GM12878 (cell line): ENCODE measurements around the gene RFX1. TPM values are rescaled to one million over a fixed set of nuclear protein-coding genes. Genes with fewer than 3 reads are reported as not detected.

ENCODE experiments used
- ATAC-seq: fragments of 200-7000 bp; cut with Tn5 transposase; 3 replicates; pipeline ENCODE4 v1.9.1; 2020; ENCODE audit warnings: mild to moderate bottlenecking, moderate library complexity
- BruUV-seq: library from RNA; stranded (reverse); fragments of 400-500 nt; replicated peaks from 2 replicates; lab custom pipeline; 2021; lab: Mats Ljungman, UMichigan
- CTCF ChIA-PET: fragments of 300-600 bp; sonication (Branson Sonifier 250); formaldehyde crosslinking; extraction: SDS; loops from one replicate; lab custom pipeline; 2021; ENCODE audit warnings: inconsistent platforms; lab: Yijun Ruan, JAX
- POLR2A ChIA-PET: fragments of 350-600 bp; formaldehyde crosslinking; extraction: SDS; loops from one replicate; lab custom pipeline; 2021; ENCODE audit warnings: inconsistent platforms; lab: Charles Lee
- RAD21 ChIA-PET: fragments of 300-600 bp; sonication (Branson Sonifier 250); formaldehyde crosslinking; loops from one replicate; lab custom pipeline; 2023; ENCODE audit warnings: antibody characterized with exemption; ENCODE audit not compliant: unreplicated experiment; lab: Charles Lee
- SMC1A ChIA-PET: fragments of 300-600 bp; sonication (Branson Sonifier 250); formaldehyde crosslinking; loops from one replicate; lab custom pipeline; 2023; ENCODE audit not compliant: unreplicated experiment, uncharacterized antibody; lab: Charles Lee
- DNase-seq: peaks from one replicate; pipeline ENCODE4 v3.0.0-alpha.2; 2011; ENCODE audit warnings: low read depth, low spot score
- FAIRE-seq: peaks from 3 replicates; lab custom pipeline; 2011; peaks lifted over from hg19 to GRCh38; lab: Jason Lieb, UNC
- H2AFZ ChIP-seq: 2 replicates; pipeline ENCODE4 v1.6.0; 2011; ENCODE audit warnings: low read depth, low read length, control low read depth; ENCODE audit not compliant: control insufficient read depth
- H3K27ac ChIP-seq: 2 replicates; pipeline ENCODE4 v1.5.1; 2011; ENCODE audit warnings: control low read depth; ENCODE audit not compliant: control insufficient read depth, insufficient read depth
- H3K27me3 ChIP-seq, 2 experiments: replicated peaks in 1 of 2; 2 replicates each; pipeline versions ENCODE4 v1.6.0 to v1.6.1; 2011; ENCODE audit warnings: low read length in 1 of 2; ENCODE audit not compliant: control insufficient read depth in 2 of 2, insufficient read depth in 2 of 2
- H3K36me3 ChIP-seq, 2 experiments: 2 replicates each; pipeline ENCODE4 v1.5.1; 2011; ENCODE audit warnings: low read length in 1 of 2; ENCODE audit not compliant: control insufficient read depth in 2 of 2, insufficient read depth in 2 of 2
- H3K4me1 ChIP-seq: 2 replicates; pipeline ENCODE4 v1.6.1; 2011; ENCODE audit warnings: mild to moderate bottlenecking, low read length, moderate library complexity, mixed read lengths; ENCODE audit not compliant: control insufficient read depth, insufficient read depth
- H3K4me2 ChIP-seq: 2 replicates; pipeline ENCODE4 v1.6.0; 2011; ENCODE audit warnings: control low read depth; ENCODE audit not compliant: control insufficient read depth, insufficient read depth
- H3K4me3 ChIP-seq: fragments of 200-600 bp; sonication (generic); 2 replicates; pipeline ENCODE4 v1.5.1; 2016
- H3K79me2 ChIP-seq: 2 replicates; pipeline ENCODE4 v1.6.0; 2011; ENCODE audit warnings: low read length; ENCODE audit not compliant: control insufficient read depth, insufficient read depth
- H3K9ac ChIP-seq: 2 replicates; pipeline ENCODE4 v1.8.0; 2011; ENCODE audit warnings: low read length, control low read depth, mixed read lengths; ENCODE audit not compliant: control insufficient read depth, insufficient read depth
- H3K9me3 ChIP-seq: replicated peaks from 3 replicates; pipeline ENCODE4 v1.5.1; 2011; ENCODE audit warnings: mild to moderate bottlenecking, low read length; ENCODE audit not compliant: control insufficient read depth, insufficient read depth
- H4K20me1 ChIP-seq: 2 replicates; pipeline ENCODE4 v1.6.0; 2011; ENCODE audit not compliant: control insufficient read depth, insufficient read depth
- ATF3 ChIP-seq: IDR thresholded peaks from 2 replicates; pipeline ENCODE4 v1.6.1; 2011; ENCODE audit warnings: low read depth, mild to moderate bottlenecking, low read length, moderate library complexity, borderline replicate concordance; ENCODE audit errors: extremely low read depth
- BACH1 ChIP-seq: fragments of 450-650 bp; IDR thresholded peaks from 2 replicates; pipeline ENCODE4 v1.6.1; 2017; ENCODE audit warnings: mild to moderate bottlenecking, borderline replicate concordance
- BRCA1 ChIP-seq: IDR thresholded peaks from 2 replicates; pipeline ENCODE4 v1.6.1; 2011; ENCODE audit warnings: low read depth, low read length, improper control_type of control experiment
- CREB1 ChIP-seq: IDR thresholded peaks from 2 replicates; pipeline ENCODE4 v1.6.1; 2012; ENCODE audit warnings: low read depth, mild to moderate bottlenecking, inconsistent platforms
- DPF2 ChIP-seq: fragments of 450-650 bp; IDR thresholded peaks from 2 replicates; pipeline ENCODE4 v1.6.1; 2017; ENCODE audit warnings: mild to moderate bottlenecking
- E2F4 ChIP-seq: IDR thresholded peaks from 2 replicates; pipeline ENCODE4 v1.6.1; 2012; ENCODE audit warnings: low read depth, low read length, improper control_type of control experiment
- EP300 ChIP-seq, 2 experiments: fragments of 150-350 bp in 1 of 2; IDR thresholded peaks; 2 replicates each; pipeline ENCODE4 v1.6.1; 2011 to 2012; ENCODE audit warnings: low read depth in 2 of 2, low read length in 2 of 2, borderline replicate concordance in 1 of 2, improper control_type of control experiment in 1 of 2, inconsistent platforms in 1 of 2; ENCODE audit not compliant: control insufficient read depth in 1 of 2
- FOXM1 ChIP-seq: IDR thresholded peaks from 2 replicates; pipeline ENCODE4 v1.6.1; 2012; ENCODE audit warnings: low read depth, mild to moderate bottlenecking, inconsistent platforms, low read length, moderate library complexity
- NFIC ChIP-seq: IDR thresholded peaks from 2 replicates; pipeline ENCODE4 v1.6.1; 2012; ENCODE audit warnings: low read depth, mild to moderate bottlenecking, inconsistent platforms, low read length, moderate library complexity
- NR2C1 ChIP-seq: fragments of 450-650 bp; IDR thresholded peaks from 2 replicates; pipeline ENCODE4 v1.6.1; 2017; ENCODE audit warnings: antibody characterized with exemption, mild to moderate bottlenecking, moderate library complexity
- NRF1 ChIP-seq: conservative IDR thresholded peaks from 2 replicates; pipeline ENCODE4 v1.6.1; 2011; ENCODE audit warnings: mild to moderate bottlenecking, low read depth, low read length, improper control_type of control experiment
- PML ChIP-seq: IDR thresholded peaks from 2 replicates; pipeline ENCODE4 v1.6.1; 2012; ENCODE audit warnings: low read length, inconsistent platforms
- RBBP5 ChIP-seq: fragments of 200-600 bp; sonication (generic); conservative IDR thresholded peaks from 2 replicates; pipeline ENCODE4 v1.6.1; 2016
- SMAD5 ChIP-seq: IDR thresholded peaks from 2 replicates; pipeline ENCODE4 v1.6.1; 2016; ENCODE audit warnings: antibody characterized with exemption, low read depth
- SMARCA5 ChIP-seq: fragments of 450-650 bp; IDR thresholded peaks from 2 replicates; pipeline ENCODE4 v1.6.1; 2017; ENCODE audit warnings: mild to moderate bottlenecking
- SREBF1 ChIP-seq: IDR thresholded peaks from 2 replicates; pipeline ENCODE4 v1.6.1; 2012; ENCODE audit warnings: mild to moderate bottlenecking, low read length
- SREBF2 ChIP-seq: IDR thresholded peaks from 2 replicates; pipeline ENCODE4 v1.6.1; 2012; ENCODE audit warnings: mild to moderate bottlenecking, low read length
- YY1 ChIP-seq: IDR thresholded peaks from 2 replicates; pipeline ENCODE4 v1.6.1; 2011; ENCODE audit warnings: low read depth, mild to moderate bottlenecking, low read length
- WGBS: methylation state at CpG from one replicate; pipeline ENCODE4 v1.1.6; 2016; ENCODE audit warnings: low lambda C conversion rate; ENCODE audit not compliant: insufficient replicate concordance, insufficient coverage; ENCODE audit errors: missing lambda C conversion rate; 5-methylcytosine and 5-hydroxymethylcytosine counted together
- in situ Hi-C: fragments of 300-500 bp; cut with MboI; formaldehyde crosslinking; loops from 9 replicates; pipeline ENCODE4 v1.14.3; 2018; ENCODE audit warnings: mixed read lengths
- intact Hi-C: fragments of 100-400 bp; cut with micrococcal nuclease; formaldehyde crosslinking; loops from one replicate; pipeline ENCODE4 v1.14.2; 2022; ENCODE audit not compliant: unreplicated experiment
- polyA plus RNA-seq, 11 experiments: library from polyadenylated mRNA; depleted of rRNA in 4 of 11; unstranded in 6 of 11; stranded (reverse) in 5 of 11; fragments of >200 nt; fragmentation: Nextera tagmentation in 4 of 11; fragmentation: Illumina TruSeq in 1 of 11; extraction: Ambion mirVana in 4 of 11; extraction: Trizol in 1 of 11; gene quantifications; 1 replicate in 1 of 11; 2 replicates in 10 of 11; pipeline versions ENCODE4 v1.2.1 to v1.2.3, GENCODE V29; 2011 to 2016; ENCODE audit warnings: inconsistent platforms in 2 of 11, missing spikeins in 2 of 11, low read depth in 1 of 11
- total RNA-seq, 4 experiments: library from RNA; depleted of rRNA in 3 of 4; stranded (reverse); fragments of >200 nt in 3 of 4; fragmentation: Illumina TruSeq in 1 of 4; extraction: Trizol in 1 of 4; gene quantifications; 2 replicates each; pipeline versions ENCODE4 v1.2.1 to v1.2.3, GENCODE V29; 2013 to 2021
- TF ChIP-seq, protein P1 (sequence below): fragments of 450-650 bp; IDR thresholded peaks from 2 replicates; pipeline ENCODE4 v1.6.1; 2016; ENCODE audit warnings: mild to moderate bottlenecking, moderate library complexity, borderline replicate concordance

RFX1 gene
- total and polyA plus RNA-seq, 10 of the 15 experiments (the other 5 are each of a cell fraction or from before 2014, with no cell fraction given): 0.05 to 11.0 (median 1.5) TPM

- FAIRE-seq (no peak), DNase-seq (no peak), ATAC-seq (no peak)
- Histone ChIP-seq H3K9me3 (no peaks in the 10 kb centered on the region), H3K27me3 (no peaks in the 10 kb centered on the region), H3K36me3 (peaks cover 1 to 2% of the 10 kb centered on the region in 2 experiments; a peak in 3 of 4 replicates), H3K9ac (no peak overlapping the region), H4K20me1 (no peaks in the 10 kb centered on the region), H3K4me1 (no peaks in the 10 kb centered on the region), H3K4me2 (no peak overlapping the region), H2AFZ (no peak overlapping the region), H3K79me2 (no peaks in the 10 kb centered on the region), H3K4me3 (no peak overlapping the region), H3K27ac (no peak overlapping the region)
- ChIA-PET CTCF (no interaction called here), SMC1A (interaction anchor here (1.4 kb wide), 1 partner anchor 117 kb away, joined by 3 read pairs; no protein-coding TSS in a partner anchor), RAD21 (interaction anchor here (0.6 kb wide), 1 partner anchor 117 kb away, joined by 3 read pairs; no protein-coding TSS in a partner anchor), POLR2A (no interaction called here)
- TF ChIP-seq E2F4 (no peak), BACH1 (no peak), DPF2 (no peak), YY1 (no peak), FOXM1 (no peak), SREBF1 (no peak), NR2C1 (no peak), NFIC (no peak), SREBF2 (no peak), NRF1 (no peak), CREB1 (no peak), PML (no peak), ATF3 (no peak), SMARCA5 (no peak), SMAD5 (no peak), BRCA1 (no peak), RBBP5 (no peak), EP300 (IDR thresholded peaks at IDR 0.05; ENCODE audit: borderline replicate concordance in 1 of 2, control insufficient read depth in 1 of 2, low read depth in 2 of 2, low read length in 2 of 2) (no peak)
- TF ChIP-seq, protein P1, sequence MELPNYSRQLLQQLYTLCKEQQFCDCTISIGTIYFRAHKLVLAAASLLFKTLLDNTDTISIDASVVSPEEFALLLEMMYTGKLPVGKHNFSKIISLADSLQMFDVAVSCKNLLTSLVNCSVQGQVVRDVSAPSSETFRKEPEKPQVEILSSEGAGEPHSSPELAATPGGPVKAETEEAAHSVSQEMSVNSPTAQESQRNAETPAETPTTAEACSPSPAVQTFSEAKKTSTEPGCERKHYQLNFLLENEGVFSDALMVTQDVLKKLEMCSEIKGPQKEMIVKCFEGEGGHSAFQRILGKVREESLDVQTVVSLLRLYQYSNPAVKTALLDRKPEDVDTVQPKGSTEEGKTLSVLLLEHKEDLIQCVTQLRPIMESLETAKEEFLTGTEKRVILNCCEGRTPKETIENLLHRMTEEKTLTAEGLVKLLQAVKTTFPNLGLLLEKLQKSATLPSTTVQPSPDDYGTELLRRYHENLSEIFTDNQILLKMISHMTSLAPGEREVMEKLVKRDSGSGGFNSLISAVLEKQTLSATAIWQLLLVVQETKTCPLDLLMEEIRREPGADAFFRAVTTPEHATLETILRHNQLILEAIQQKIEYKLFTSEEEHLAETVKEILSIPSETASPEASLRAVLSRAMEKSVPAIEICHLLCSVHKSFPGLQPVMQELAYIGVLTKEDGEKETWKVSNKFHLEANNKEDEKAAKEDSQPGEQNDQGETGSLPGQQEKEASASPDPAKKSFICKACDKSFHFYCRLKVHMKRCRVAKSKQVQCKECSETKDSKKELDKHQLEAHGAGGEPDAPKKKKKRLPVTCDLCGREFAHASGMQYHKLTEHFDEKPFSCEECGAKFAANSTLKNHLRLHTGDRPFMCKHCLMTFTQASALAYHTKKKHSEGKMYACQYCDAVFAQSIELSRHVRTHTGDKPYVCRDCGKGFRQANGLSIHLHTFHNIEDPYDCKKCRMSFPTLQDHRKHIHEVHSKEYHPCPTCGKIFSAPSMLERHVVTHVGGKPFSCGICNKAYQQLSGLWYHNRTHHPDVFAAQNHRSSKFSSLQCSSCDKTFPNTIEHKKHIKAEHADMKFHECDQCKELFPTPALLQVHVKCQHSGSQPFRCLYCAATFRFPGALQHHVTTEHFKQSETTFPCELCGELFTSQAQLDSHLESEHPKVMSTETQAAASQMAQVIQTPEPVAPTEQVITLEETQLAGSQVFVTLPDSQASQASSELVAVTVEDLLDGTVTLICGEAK: no peak
- intact Hi-C loops: no loop called here
- in situ Hi-C loops: no loop called here
- BruUV-seq: no TSS peak
- 93% methylated on average over 8 of the region's 8 CpGs for WGBS
Measured at GRCh38 chr19:13926715-13927114, 79.4 kb downstream of the RFX1 start.
